HEK293 (cell line): ENCODE results near the gene AGAP1.

Experiments used
- CTCF ChIA-PET: fragments of 350-600 bp; formaldehyde crosslinking; extraction: SDS; loops from one replicate; lab custom pipeline; 2021; ENCODE audit warnings: antibody characterized with exemption; lab: Yijun Ruan, JAX
- POLR2A ChIA-PET: fragments of 300-600 bp; formaldehyde crosslinking; extraction: SDS; loops from one replicate; lab custom pipeline; 2020; ENCODE audit warnings: antibody characterized with exemption, inconsistent platforms; lab: Yijun Ruan, JAX
- H3K27ac ChIP-seq: fragments of 200-500 bp; sonication (Bioruptor generic); 2 replicates; pipeline ENCODE4 v1.5.1; 2014; ENCODE audit warnings: low read depth, low read length, control low read depth, inconsistent platforms; ENCODE audit errors: extremely low read depth
- H3K36me3 ChIP-seq, 2 experiments: fragments of 200-500 bp in 1 of 2; sonication (Bioruptor generic) in 1 of 2; 1 replicate in 1 of 2; 2 replicates in 1 of 2; pipeline ENCODE4 v1.5.1; 2014 to 2017; ENCODE audit warnings: inconsistent platforms in 2 of 2, low read length in 2 of 2; ENCODE audit not compliant: control insufficient read depth in 2 of 2, insufficient read depth in 1 of 2
- H3K4me1 ChIP-seq: fragments of 200-500 bp; sonication (Bioruptor generic); 2 replicates; pipeline ENCODE4 v1.5.1; 2014; ENCODE audit warnings: mild to moderate bottlenecking, low read length, inconsistent platforms; ENCODE audit not compliant: control insufficient read depth, insufficient read depth
- H3K4me3 ChIP-seq: 2 replicates; pipeline ENCODE4 v1.5.1; 2011; ENCODE audit warnings: low read depth, mild to moderate bottlenecking, control low read depth, low read length, moderate library complexity
- H3K9me3 ChIP-seq: fragments of 200-500 bp; sonication (Bioruptor generic); 2 replicates; pipeline ENCODE4 v1.5.1; 2014; ENCODE audit warnings: low read depth, low read length, inconsistent platforms; ENCODE audit not compliant: control insufficient read depth, insufficient read depth
- HOXD13 ChIP-seq: sonication (generic); formaldehyde crosslinking; IDR thresholded peaks from 2 replicates; pipeline ENCODE4 v1.8.0; 2022; ENCODE audit warnings: missing genetic modification reagents, borderline replicate concordance
- RBAK ChIP-seq: fragments of 450-650 bp; formaldehyde crosslinking; IDR thresholded peaks from 2 replicates; pipeline ENCODE4 v1.5.1; 2016; ENCODE audit warnings: missing biosample characterization, missing genetic modification characterization
- SALL2 ChIP-seq: fragments of 450-650 bp; formaldehyde crosslinking; IDR thresholded peaks from 2 replicates; pipeline ENCODE4 v1.5.0; 2017; ENCODE audit warnings: missing biosample characterization, mild to moderate bottlenecking, missing genetic modification characterization, borderline replicate concordance
- ZBTB17 ChIP-seq: fragments of 450-650 bp; formaldehyde crosslinking; IDR thresholded peaks from 2 replicates; pipeline ENCODE4 v1.5.1; 2016; ENCODE audit warnings: missing biosample characterization, missing genetic modification characterization
- ZFP41 ChIP-seq: fragments of 450-650 bp; formaldehyde crosslinking; IDR thresholded peaks from 2 replicates; pipeline ENCODE4 v1.5.1; 2016; ENCODE audit warnings: missing biosample characterization, missing genetic modification characterization, borderline replicate concordance
- ZNF16 ChIP-seq: fragments of 450-650 bp; formaldehyde crosslinking; IDR thresholded peaks from 2 replicates; pipeline ENCODE4 v1.5.1; 2016; ENCODE audit warnings: low read depth, missing biosample characterization, missing genetic modification characterization
- ZNF174 ChIP-seq: fragments of 450-650 bp; formaldehyde crosslinking; IDR thresholded peaks from 2 replicates; pipeline ENCODE4 v1.5.0; 2017; ENCODE audit warnings: missing biosample characterization, mild to moderate bottlenecking, missing genetic modification characterization
- ZNF354C ChIP-seq: fragments of 450-650 bp; formaldehyde crosslinking; IDR thresholded peaks from 2 replicates; pipeline ENCODE4 v1.5.1; 2016; ENCODE audit warnings: missing biosample characterization, missing genetic modification characterization, low read depth, borderline replicate concordance
- ZNF510 ChIP-seq: fragments of 450-650 bp; formaldehyde crosslinking; IDR thresholded peaks from 2 replicates; pipeline ENCODE4 v1.5.1; 2018; ENCODE audit warnings: mild to moderate bottlenecking, missing genetic modification characterization, missing biosample characterization; ENCODE audit not compliant: insufficient replicate concordance
- ZNF558 ChIP-seq: fragments of 450-650 bp; formaldehyde crosslinking; IDR thresholded peaks from 2 replicates; pipeline ENCODE4 v1.5.1; 2016; ENCODE audit warnings: missing biosample characterization, missing genetic modification characterization
- ZNF585B ChIP-seq: fragments of 450-650 bp; formaldehyde crosslinking; IDR thresholded peaks from 2 replicates; pipeline ENCODE4 v1.5.1; 2016; ENCODE audit warnings: missing biosample characterization, missing genetic modification characterization
- ZNF654 ChIP-seq: fragments of 450-650 bp; formaldehyde crosslinking; IDR thresholded peaks from 2 replicates; pipeline ENCODE4 v1.5.1; 2016; ENCODE audit warnings: low read depth, missing biosample characterization, missing genetic modification characterization
- ZNF677 ChIP-seq: fragments of 450-650 bp; IDR thresholded peaks from 2 replicates; pipeline ENCODE4 v1.5.0; 2018; ENCODE audit warnings: missing biosample characterization, mild to moderate bottlenecking, missing genetic modification characterization, moderate library complexity
- ZNF701 ChIP-seq: fragments of 450-650 bp; formaldehyde crosslinking; IDR thresholded peaks from 2 replicates; pipeline ENCODE4 v1.5.1; 2016; ENCODE audit warnings: missing biosample characterization, missing genetic modification characterization
- ZNF707 ChIP-seq: fragments of 450-650 bp; formaldehyde crosslinking; IDR thresholded peaks from 2 replicates; pipeline ENCODE4 v1.5.1; 2016; ENCODE audit warnings: missing biosample characterization, missing genetic modification characterization
- ZNF792 ChIP-seq: fragments of 450-650 bp; formaldehyde crosslinking; IDR thresholded peaks from 2 replicates; pipeline ENCODE4 v1.5.1; 2016; ENCODE audit warnings: missing biosample characterization, missing genetic modification characterization
- ZNF837 ChIP-seq: fragments of 450-650 bp; formaldehyde crosslinking; IDR thresholded peaks from 2 replicates; pipeline ENCODE4 v1.5.1; 2016; ENCODE audit warnings: missing biosample characterization, missing genetic modification characterization
- TF ChIP-seq, protein P1 (sequence below): fragments of 450-650 bp; formaldehyde crosslinking; IDR thresholded peaks from 2 replicates; pipeline ENCODE4; 2016; ENCODE audit warnings: missing biosample characterization, missing genetic modification characterization
- TF ChIP-seq, protein P2 (sequence below): fragments of 450-650 bp; formaldehyde crosslinking; IDR thresholded peaks from 2 replicates; pipeline ENCODE4 v1.5.0; 2017; ENCODE audit warnings: missing biosample characterization, missing genetic modification characterization, borderline replicate concordance
- TF ChIP-seq, protein P3 (sequence below): fragments of 450-650 bp; formaldehyde crosslinking; IDR thresholded peaks from 2 replicates; pipeline ENCODE4 v1.5.1; 2016; ENCODE audit warnings: missing biosample characterization, missing genetic modification characterization
- TF ChIP-seq, protein P4 (sequence below): fragments of 450-650 bp; formaldehyde crosslinking; IDR thresholded peaks from 2 replicates; pipeline ENCODE4 v1.5.1; 2016; ENCODE audit warnings: missing biosample characterization, missing genetic modification characterization

Gene AGAP1

DNA sequence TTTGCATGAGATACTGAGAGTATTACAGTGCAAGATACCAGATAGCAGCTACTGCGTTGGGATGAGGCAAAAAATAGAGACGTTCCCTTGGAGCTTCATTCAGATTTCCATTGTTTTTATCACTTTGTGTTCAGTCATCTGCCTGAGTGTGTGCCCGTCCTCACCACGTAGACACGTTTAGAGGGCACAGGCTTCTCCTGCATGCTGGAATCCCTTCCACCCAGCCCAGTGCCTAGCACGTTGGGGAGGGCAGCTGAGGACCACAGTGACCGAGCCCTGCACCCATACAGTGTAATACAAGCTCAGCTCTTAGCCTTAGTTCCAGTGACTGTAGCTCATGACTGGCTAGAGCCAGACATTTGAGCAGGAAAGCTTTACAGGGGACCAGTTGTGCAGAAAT lies 539.6 kb downstream of the AGAP1 start (continued):
- TF ChIP-seq, protein P1, sequence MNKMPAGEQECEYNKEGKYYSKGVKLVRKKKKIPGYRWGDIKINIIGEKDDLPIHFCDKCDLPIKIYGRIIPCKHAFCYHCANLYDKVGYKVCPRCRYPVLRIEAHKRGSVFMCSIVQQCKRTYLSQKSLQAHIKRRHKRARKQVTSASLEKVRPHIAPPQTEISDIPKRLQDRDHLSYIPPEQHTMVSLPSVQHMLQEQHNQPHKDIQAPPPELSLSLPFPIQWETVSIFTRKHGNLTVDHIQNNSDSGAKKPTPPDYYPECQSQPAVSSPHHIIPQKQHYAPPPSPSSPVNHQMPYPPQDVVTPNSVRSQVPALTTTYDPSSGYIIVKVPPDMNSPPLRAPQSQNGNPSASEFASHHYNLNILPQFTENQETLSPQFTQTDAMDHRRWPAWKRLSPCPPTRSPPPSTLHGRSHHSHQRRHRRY (tag by site-specific recombination), result no peak
- no peak for TF ChIP-seq ZNF701
- no peak for TF ChIP-seq ZNF16 (tag by site-specific recombination)
- no peak for TF ChIP-seq ZNF174
- TF ChIP-seq ZBTB17 (tag by site-specific recombination), result no peak

DNA sequence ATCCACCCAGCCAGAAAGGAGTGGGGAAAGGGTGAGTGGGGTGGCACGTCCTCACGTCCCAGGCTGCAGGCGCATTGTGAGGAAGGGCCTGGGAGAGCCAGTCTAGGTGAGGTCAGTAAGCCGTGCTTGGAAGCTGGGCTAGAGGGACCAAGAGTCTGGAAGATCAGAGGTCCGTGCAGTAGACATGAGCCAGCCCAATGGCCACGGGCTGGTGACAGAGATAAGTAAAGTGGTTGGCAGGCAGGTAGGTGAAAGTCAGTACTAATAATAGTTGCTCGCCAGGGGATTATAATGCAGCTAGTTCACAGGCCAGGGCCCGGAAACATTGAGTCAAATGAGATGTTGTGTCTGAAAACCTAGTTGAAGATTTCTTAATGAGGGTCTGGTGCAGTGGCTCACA lies 541.1 kb downstream of the AGAP1 start:
- no peaks in the 10 kb centered on the region for H3K9me3 ChIP-seq
- peaks cover 0 to 9% of the 10 kb centered on the region in 2 experiments; a peak in 2 of 3 replicates for H3K36me3 ChIP-seq
- H3K4me1 ChIP-seq, result no peaks in the 10 kb centered on the region
- CTCF ChIA-PET, result interaction anchor here (0.7 kb wide), 1 partner anchor 241 kb away, joined by 3 read pairs; no protein-coding TSS in a partner anchor
- no peak overlapping the region for H3K4me3 ChIP-seq
- POLR2A ChIA-PET, result no interaction called here
- TF ChIP-seq ZNF707 (tag by site-specific recombination) (no peak), ZNF354C (tag by site-specific recombination) (no peak), ZNF677 (tag by site-specific recombination) (no peak), ZNF558 (tag by site-specific recombination) (no peak), ZFP41 (no peak), ZNF585B (tag by site-specific recombination) (no peak), ZNF510 (tag by site-specific recombination) (no peak), ZNF792 (tag by site-specific recombination) (no peak), ZNF654 (tag by site-specific recombination) (no peak), HOXD13 (CRISPR knock-in tag) (no peak), ZNF837 (tag by site-specific recombination) (no peak), SALL2 (tag by site-specific recombination) (no peak), RBAK (tag by site-specific recombination) (no peak), ZNF174 (no peak)
- TF ChIP-seq, protein P2, sequence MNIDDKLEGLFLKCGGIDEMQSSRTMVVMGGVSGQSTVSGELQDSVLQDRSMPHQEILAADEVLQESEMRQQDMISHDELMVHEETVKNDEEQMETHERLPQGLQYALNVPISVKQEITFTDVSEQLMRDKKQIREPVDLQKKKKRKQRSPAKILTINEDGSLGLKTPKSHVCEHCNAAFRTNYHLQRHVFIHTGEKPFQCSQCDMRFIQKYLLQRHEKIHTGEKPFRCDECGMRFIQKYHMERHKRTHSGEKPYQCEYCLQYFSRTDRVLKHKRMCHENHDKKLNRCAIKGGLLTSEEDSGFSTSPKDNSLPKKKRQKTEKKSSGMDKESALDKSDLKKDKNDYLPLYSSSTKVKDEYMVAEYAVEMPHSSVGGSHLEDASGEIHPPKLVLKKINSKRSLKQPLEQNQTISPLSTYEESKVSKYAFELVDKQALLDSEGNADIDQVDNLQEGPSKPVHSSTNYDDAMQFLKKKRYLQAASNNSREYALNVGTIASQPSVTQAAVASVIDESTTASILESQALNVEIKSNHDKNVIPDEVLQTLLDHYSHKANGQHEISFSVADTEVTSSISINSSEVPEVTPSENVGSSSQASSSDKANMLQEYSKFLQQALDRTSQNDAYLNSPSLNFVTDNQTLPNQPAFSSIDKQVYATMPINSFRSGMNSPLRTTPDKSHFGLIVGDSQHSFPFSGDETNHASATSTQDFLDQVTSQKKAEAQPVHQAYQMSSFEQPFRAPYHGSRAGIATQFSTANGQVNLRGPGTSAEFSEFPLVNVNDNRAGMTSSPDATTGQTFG (tag by site-specific recombination), result no peak
- TF ChIP-seq, protein P3, sequence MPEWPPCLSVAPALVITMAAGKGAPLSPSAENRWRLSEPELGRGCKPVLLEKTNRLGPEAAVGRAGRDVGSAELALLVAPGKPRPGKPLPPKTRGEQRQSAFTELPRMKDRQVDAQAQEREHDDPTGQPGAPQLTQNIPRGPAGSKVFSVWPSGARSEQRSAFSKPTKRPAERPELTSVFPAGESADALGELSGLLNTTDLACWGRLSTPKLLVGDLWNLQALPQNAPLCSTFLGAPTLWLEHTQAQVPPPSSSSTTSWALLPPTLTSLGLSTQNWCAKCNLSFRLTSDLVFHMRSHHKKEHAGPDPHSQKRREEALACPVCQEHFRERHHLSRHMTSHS (tag by site-specific recombination), result no peak
- H3K27ac ChIP-seq, result no peak overlapping the region

DNA sequence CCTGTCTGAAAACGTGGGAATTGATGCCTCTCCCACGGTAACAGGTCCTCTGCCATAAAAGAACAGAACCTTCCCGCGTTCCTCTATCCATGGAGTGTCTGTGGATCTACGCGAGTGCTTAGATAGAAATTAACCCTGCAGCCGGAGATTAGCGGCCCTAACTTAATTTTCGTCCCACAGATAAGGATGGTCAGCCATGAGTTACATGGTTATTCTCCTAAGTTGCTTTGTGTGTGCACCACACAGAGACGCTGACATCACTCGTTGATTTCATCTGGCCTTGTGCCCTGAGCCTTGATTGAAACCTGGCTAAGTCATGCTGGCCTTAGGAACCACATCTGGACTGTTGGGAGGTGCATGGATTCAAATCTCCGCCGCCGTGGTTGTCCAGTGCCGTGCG lies 542.2 kb downstream of the AGAP1 start:
- H3K9me3 ChIP-seq, result no peaks in the 10 kb centered on the region
- no peaks in the 10 kb centered on the region for H3K4me1 ChIP-seq
- ChIA-PET CTCF (no interaction called here), POLR2A (no interaction called here)
- no peak overlapping the region for H3K27ac ChIP-seq
- H3K4me3 ChIP-seq, result no peak overlapping the region
- TF ChIP-seq, protein P4, sequence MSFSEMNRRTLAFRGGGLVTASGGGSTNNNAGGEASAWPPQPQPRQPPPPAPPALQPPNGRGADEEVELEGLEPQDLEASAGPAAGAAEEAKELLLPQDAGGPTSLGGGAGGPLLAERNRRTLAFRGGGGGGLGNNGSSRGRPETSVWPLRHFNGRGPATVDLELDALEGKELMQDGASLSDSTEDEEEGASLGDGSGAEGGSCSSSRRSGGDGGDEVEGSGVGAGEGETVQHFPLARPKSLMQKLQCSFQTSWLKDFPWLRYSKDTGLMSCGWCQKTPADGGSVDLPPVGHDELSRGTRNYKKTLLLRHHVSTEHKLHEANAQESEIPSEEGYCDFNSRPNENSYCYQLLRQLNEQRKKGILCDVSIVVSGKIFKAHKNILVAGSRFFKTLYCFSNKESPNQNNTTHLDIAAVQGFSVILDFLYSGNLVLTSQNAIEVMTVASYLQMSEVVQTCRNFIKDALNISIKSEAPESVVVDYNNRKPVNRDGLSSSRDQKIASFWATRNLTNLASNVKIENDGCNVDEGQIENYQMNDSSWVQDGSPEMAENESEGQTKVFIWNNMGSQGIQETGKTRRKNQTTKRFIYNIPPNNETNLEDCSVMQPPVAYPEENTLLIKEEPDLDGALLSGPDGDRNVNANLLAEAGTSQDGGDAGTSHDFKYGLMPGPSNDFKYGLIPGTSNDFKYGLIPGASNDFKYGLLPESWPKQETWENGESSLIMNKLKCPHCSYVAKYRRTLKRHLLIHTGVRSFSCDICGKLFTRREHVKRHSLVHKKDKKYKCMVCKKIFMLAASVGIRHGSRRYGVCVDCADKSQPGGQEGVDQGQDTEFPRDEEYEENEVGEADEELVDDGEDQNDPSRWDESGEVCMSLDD (tag by site-specific recombination), result no peak
- no peak for TF ChIP-seq ZNF707 (tag by site-specific recombination)
- peaks cover 0 to 16% of the 10 kb centered on the region in 2 experiments; a peak in 2 of 3 replicates for H3K36me3 ChIP-seq
